GM21723 (cell line): ENCODE data around the gene CATSPER1.

Experiments
- ATAC-seq: cut with Tn5 transposase; IDR thresholded peaks from one replicate; pipeline ENCODE4 v1.9.1; 2021; ENCODE audit warnings: mild to moderate bottlenecking, moderate library complexity; ENCODE audit not compliant: unreplicated experiment

Gene CATSPER1

GRCh38 chr11:66003291-66003690 is 23.0 kb downstream of the CATSPER1 start:
- no peak for ATAC-seq

- ATAC-seq = peak; percentile 44
These were observed 23.5 kb downstream of the CATSPER1 start for GRCh38 chr11:66002648-66003225.

- ATAC-seq = peak; percentile 79
These were observed 24.2 kb downstream of the CATSPER1 start, which contains the start of the genes BANF1 and EIF1AD for GRCh38 chr11:66001942-66002647. BANF1 (plus strand) TSS chr11:66002503; CDS start chr11:66003251, 748 bp downstream. EIF1AD (minus strand) TSS chr11:66002157; CDS start chr11:66000389, 1,768 bp downstream.

GRCh38 chr11:65997286-65997685 is 29.0 kb downstream of the CATSPER1 start:
- no peak for ATAC-seq

- no peak for ATAC-seq
These were observed 34.2 kb downstream of the CATSPER1 start for GRCh38 chr11:65992056-65992455.

GRCh38 chr11:65988791-65989592 is 37.3 kb downstream of the CATSPER1 start:
- ATAC-seq = peak; percentile 91

GRCh38 chr11:65987336-65987735 is 38.9 kb downstream of the CATSPER1 start:
- ATAC-seq = no peak

- ATAC-seq = no peak
These were observed 42.7 kb downstream of the CATSPER1 start for GRCh38 chr11:65983589-65983987.

GRCh38 chr11:65982824-65983588 is 43.3 kb downstream of the CATSPER1 start:
- no peak for ATAC-seq

GRCh38 chr11:65981972-65982823 is 44.1 kb downstream of the CATSPER1 start:
- ATAC-seq = no peak

GRCh38 chr11:65981101-65981740 is 45.1 kb downstream of the CATSPER1 start:
- no peak for ATAC-seq

GRCh38 chr11:65979261-65979759 is 47.0 kb downstream of the CATSPER1 start:
- ATAC-seq = no peak

GRCh38 chr11:65978391-65979238 is 47.7 kb downstream of the CATSPER1 start:
- no peak for ATAC-seq

- ATAC-seq = no peak
These were observed 48.5 kb downstream of the CATSPER1 start for GRCh38 chr11:65977621-65978390.

- ATAC-seq = no peak
These were observed 49.8 kb downstream of the CATSPER1 start for GRCh38 chr11:65976216-65977176.

- ATAC-seq = no peak
These were observed 50.5 kb downstream of the CATSPER1 start for GRCh38 chr11:65975771-65976170.
